ENCODE measurements around the gene CNTN4. TPM values are rescaled to one million over a fixed set of nuclear protein-coding genes. Genes with fewer than 3 reads are reported as not detected.

Gene CNTN4
- total and polyA plus RNA-seq, 2 experiments from 2014 or later = 5.6 to 7.9 TPM

GRCh38 chr3:3080309-3080708 lies 981.6 kb downstream of the CNTN4 start:
- no peak for TF ChIP-seq CTCF (IDR thresholded peaks at IDR 0.05; ENCODE audit: low read depth, low read length)
- Histone ChIP-seq H3K4me3 (no peak overlapping the region), H3K9me3 (ENCODE audit: low read depth) (no peaks in the 10 kb centered on the region), H3K4me1 (ENCODE audit: low read depth) (peaks cover 5% of the 10 kb centered on the region), H3K27me3 (no peaks in the 10 kb centered on the region), H3K27ac (no peak overlapping the region), H3K36me3 (no peaks in the 10 kb centered on the region)
- peak in 1 of 2 donors; percentile 10 for DNase-seq (ENCODE audit: low read depth in 1 of 2, low spot score in 1 of 2)

DNA sequence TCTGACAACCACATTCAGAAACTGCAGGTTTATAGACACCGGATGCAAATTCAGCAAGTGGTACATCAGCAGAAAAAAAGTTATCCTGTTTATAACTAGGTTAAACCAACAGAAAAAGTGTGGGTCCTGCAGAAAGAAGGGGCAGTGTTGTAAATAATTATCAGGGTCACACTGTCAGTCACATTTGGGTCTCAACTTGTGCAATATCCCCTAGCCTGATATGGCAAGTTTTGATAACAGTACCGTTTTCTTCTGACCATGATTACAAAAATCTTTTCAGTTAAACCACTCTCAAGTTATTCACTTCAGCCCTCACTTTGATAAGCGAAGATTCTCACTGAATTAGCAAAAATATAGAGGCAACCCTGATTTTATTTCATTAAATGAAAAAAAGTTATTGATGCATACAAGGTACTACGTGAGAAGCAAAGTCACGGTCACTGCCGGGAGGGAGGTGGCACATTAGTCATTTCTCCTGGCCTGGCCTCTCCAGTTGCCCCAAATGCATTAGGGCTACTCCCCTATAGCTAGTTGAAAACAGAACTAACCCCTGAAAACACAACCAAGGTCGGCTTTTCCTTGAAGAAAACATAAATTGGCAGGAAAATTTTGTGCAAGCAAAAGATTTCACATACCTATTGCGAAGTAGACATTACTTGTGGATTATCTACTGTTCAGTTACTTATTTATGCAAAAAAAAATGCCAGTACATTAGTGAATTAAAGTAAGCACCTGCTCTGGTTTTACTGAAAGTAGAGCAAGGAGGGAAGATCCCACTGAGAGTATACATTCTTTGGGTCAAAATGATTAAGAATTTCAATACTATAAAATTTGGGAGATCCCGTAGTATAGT lies 982.9 kb downstream of the CNTN4 start:
- no peak for TF ChIP-seq CTCF (IDR thresholded peaks at IDR 0.05; ENCODE audit: low read depth, low read length)
- DNase-seq (ENCODE audit: low read depth in 1 of 2, low spot score in 1 of 2) = no peak
- no peak overlapping the region for H3K4me3 ChIP-seq
- H3K4me1 ChIP-seq (ENCODE audit: low read depth) = no peaks in the 10 kb centered on the region
- no peaks in the 10 kb centered on the region for H3K27me3 ChIP-seq
- H3K27ac ChIP-seq = no peak overlapping the region
- H3K9me3 ChIP-seq (ENCODE audit: low read depth) = no peaks in the 10 kb centered on the region
- H3K36me3 ChIP-seq = no peaks in the 10 kb centered on the region

GRCh38 chr3:3082234-3082924 lies 983.7 kb downstream of the CNTN4 start:
- no peaks in the 10 kb centered on the region for H3K4me1 ChIP-seq (ENCODE audit: low read depth)
- no peak for DNase-seq (ENCODE audit: low read depth in 1 of 2, low spot score in 1 of 2)

DNA sequence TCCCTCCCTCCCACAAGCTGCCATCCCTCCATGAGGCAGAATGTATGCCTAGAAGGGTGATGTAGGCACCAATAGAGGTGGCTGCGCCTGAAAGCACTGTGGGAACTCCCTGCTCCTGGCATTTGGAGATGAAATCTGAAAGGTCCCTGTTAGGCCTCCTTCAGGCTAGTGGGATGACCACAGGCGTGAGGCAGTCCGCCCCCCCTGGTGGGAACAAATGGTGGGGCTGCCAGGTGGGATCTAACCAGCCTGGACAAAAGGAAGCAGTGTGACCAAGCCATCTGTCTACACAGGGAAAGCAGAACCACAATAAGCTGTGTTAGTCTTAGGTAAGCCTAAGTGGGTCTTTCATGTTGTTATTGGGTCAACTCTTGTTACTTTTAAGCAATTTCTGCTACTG lies 986.2 kb downstream of the CNTN4 start:
- TF ChIP-seq CTCF (IDR thresholded peaks at IDR 0.05; ENCODE audit: low read depth, low read length) = no peak
- Histone ChIP-seq H3K4me3 (no peak overlapping the region), H3K27me3 (no peaks in the 10 kb centered on the region), H3K36me3 (no peaks in the 10 kb centered on the region), H3K9me3 (ENCODE audit: low read depth) (no peaks in the 10 kb centered on the region), H3K27ac (no peak overlapping the region), H3K4me1 (ENCODE audit: low read depth) (no peaks in the 10 kb centered on the region)
- DNase-seq (ENCODE audit: low read depth in 1 of 2, low spot score in 1 of 2) = no peak

More at GRCh38 chr3:3082234-3082924, 983.7 kb downstream of the CNTN4 start:
- no peaks in the 10 kb centered on the region for H3K36me3 ChIP-seq
- H3K9me3 ChIP-seq (ENCODE audit: low read depth) = no peaks in the 10 kb centered on the region
- TF ChIP-seq CTCF (IDR thresholded peaks at IDR 0.05; ENCODE audit: low read depth, low read length) = no peak
- no peaks in the 10 kb centered on the region for H3K27me3 ChIP-seq
- H3K4me3 ChIP-seq = no peak overlapping the region
- no peak overlapping the region for H3K27ac ChIP-seq

- H3K27ac ChIP-seq = no peak overlapping the region
- no peaks in the 10 kb centered on the region for H3K36me3 ChIP-seq
- no peak for TF ChIP-seq CTCF (IDR thresholded peaks at IDR 0.05; ENCODE audit: low read depth, low read length)
- H3K27me3 ChIP-seq = no peaks in the 10 kb centered on the region
- no peak overlapping the region for H3K4me3 ChIP-seq
- no peaks in the 10 kb centered on the region for H3K9me3 ChIP-seq (ENCODE audit: low read depth)
- DNase-seq (ENCODE audit: low read depth in 1 of 2, low spot score in 1 of 2) = no peak
- H3K4me1 ChIP-seq (ENCODE audit: low read depth) = no peaks in the 10 kb centered on the region
Observed at GRCh38 chr3:3085782-3086181, 987.1 kb downstream of the CNTN4 start.

All from cardiac muscle cell (in vitro differentiated cells and primary cell).